ENCODE data around the gene SNX2.

Gene SNX2

GRCh38 chr5:122772446-122772845 lies 2.4 kb upstream of the SNX2 start:
- no peak for DNase-seq (ENCODE audit: low read depth, low spot score)

GRCh38 chr5:122773619-122774018 lies 1.3 kb upstream of the SNX2 start:
- no peak for DNase-seq (ENCODE audit: low read depth, low spot score)

GRCh38 chr5:122774519-122774860 lies 390 bp upstream of the SNX2 start:
- DNase-seq (ENCODE audit: low read depth, low spot score) = no peak

GRCh38 chr5:122775550-122776542 lies 966 bp downstream of the SNX2 start:
- DNase-seq (ENCODE audit: low read depth, low spot score) = no peak

GRCh38 chr5:122778157-122778556 lies 3.3 kb downstream of the SNX2 start:
- DNase-seq (ENCODE audit: low read depth, low spot score) = no peak

GRCh38 chr5:122779451-122779850 lies 4.6 kb downstream of the SNX2 start:
- no peak for DNase-seq (ENCODE audit: low read depth, low spot score)

GRCh38 chr5:122780296-122780695 lies 5.4 kb downstream of the SNX2 start:
- no peak for DNase-seq (ENCODE audit: low read depth, low spot score)

GRCh38 chr5:122781465-122781864 lies 6.6 kb downstream of the SNX2 start:
- DNase-seq (ENCODE audit: low read depth, low spot score) = no peak

GRCh38 chr5:122785294-122785693 lies 10.4 kb downstream of the SNX2 start:
- DNase-seq (ENCODE audit: low read depth, low spot score) = no peak

- DNase-seq (ENCODE audit: low read depth, low spot score) = no peak
Observed at GRCh38 chr5:122788371-122788770, 13.5 kb downstream of the SNX2 start.

- no peak for DNase-seq (ENCODE audit: low read depth, low spot score)
Observed at GRCh38 chr5:122788996-122789395, 14.1 kb downstream of the SNX2 start.

GRCh38 chr5:122789461-122790171 lies 14.7 kb downstream of the SNX2 start:
- DNase-seq (ENCODE audit: low read depth, low spot score) = no peak

GRCh38 chr5:122790354-122791103 lies 15.6 kb downstream of the SNX2 start:
- DNase-seq (ENCODE audit: low read depth, low spot score) = no peak

- DNase-seq (ENCODE audit: low read depth, low spot score) = no peak
Observed at GRCh38 chr5:122805481-122805880, 30.6 kb downstream of the SNX2 start.

GRCh38 chr5:122810405-122810804 lies 35.5 kb downstream of the SNX2 start:
- DNase-seq (ENCODE audit: low read depth, low spot score) = no peak

- no peak for DNase-seq (ENCODE audit: low read depth, low spot score)
Observed at GRCh38 chr5:122815218-122815767, 40.4 kb downstream of the SNX2 start.

- DNase-seq (ENCODE audit: low read depth, low spot score) = no peak
Observed at GRCh38 chr5:122816756-122817155, 41.9 kb downstream of the SNX2 start.

- DNase-seq (ENCODE audit: low read depth, low spot score) = no peak
Observed at GRCh38 chr5:122831984-122832383, 57.1 kb downstream of the SNX2 start.

GRCh38 chr5:122835681-122836080 lies 60.8 kb downstream of the SNX2 start:
- no peak for DNase-seq (ENCODE audit: low read depth, low spot score)

- DNase-seq (ENCODE audit: low read depth, low spot score) = no peak
Observed at GRCh38 chr5:122836947-122837346, 62.1 kb downstream of the SNX2 start.

- no peak for DNase-seq (ENCODE audit: low read depth, low spot score)
Observed at GRCh38 chr5:122839731-122840130, 64.9 kb downstream of the SNX2 start.
